Spinal cord (tissue), 10 donors: ENCODE results near the gene KRT7. TPM values are rescaled to one million over a fixed set of nuclear protein-coding genes. Genes with fewer than 3 reads are reported as not detected.

Source experiments
- DNase-seq, 6 donors: peaks; one replicate each; pipeline versions ENCODE4 v3.0.0 to v3.0.0-alpha.2; 2013 to 2015; ENCODE audit warnings: low spot score in 6 of 6, low read depth in 4 of 6
- H3K27ac ChIP-seq: one replicate; pipeline ENCODE4 v1.5.1; 2013; ENCODE audit warnings: low read depth, low read length, control low read depth
- H3K27me3 ChIP-seq: one replicate; pipeline ENCODE4 v1.6.1; 2013; ENCODE audit warnings: low read length; ENCODE audit not compliant: control insufficient read depth, insufficient read depth
- H3K36me3 ChIP-seq: one replicate; pipeline ENCODE4 v1.6.1; 2013; ENCODE audit warnings: low read length; ENCODE audit not compliant: control insufficient read depth, insufficient read depth
- H3K4me1 ChIP-seq: one replicate; pipeline ENCODE4 v1.6.1; 2013; ENCODE audit warnings: low read length; ENCODE audit not compliant: control insufficient read depth, insufficient read depth
- H3K4me3 ChIP-seq: one replicate; pipeline ENCODE4 v1.5.1; 2013; ENCODE audit warnings: low read depth, low read length, control low read depth
- H3K9me3 ChIP-seq: one replicate; pipeline ENCODE4 v1.6.1; 2013; ENCODE audit warnings: low read length; ENCODE audit not compliant: control insufficient read depth, insufficient read depth
- WGBS: methylation state at CpG from one replicate; pipeline ENCODE4 v1.1.5; 2013; ENCODE audit warnings: missing lambda C conversion rate; ENCODE audit not compliant: insufficient coverage; 5-methylcytosine and 5-hydroxymethylcytosine counted together
- polyA plus RNA-seq, 2 donors: library from polyadenylated mRNA; unstranded; fragments of 120-200 nt; gene quantifications; one replicate each; pipeline ENCODE4 v1.2.1, GENCODE V29; 2013; ENCODE audit not compliant: insufficient read length in 2 of 2
- total RNA-seq, 2 donors: library from RNA; depleted of rRNA in 1 of 2; stranded (reverse); fragments of 120-200 nt in 1 of 2; fragments of >200 nt in 1 of 2; gene quantifications; one replicate each; pipeline versions ENCODE4 v1.2.3 to v1.2.4, GENCODE V29; 2013 to 2014
- donor health status: healthy.

The KRT7 gene
- total and polyA plus RNA-seq, 4 donors, result 0.33 to 1.2 (median 0.63) TPM; not detected in 1

GRCh38 chr12:52262286-52262685 lies 29.2 kb downstream of the KRT7 start:
- 100% methylated on average over 1 of the region's 3 CpGs for WGBS

GRCh38 chr12:52263761-52264434 lies 30.9 kb downstream of the KRT7 start:
- Histone ChIP-seq H3K27ac (no peak overlapping the region), H3K36me3 (no peaks in the 10 kb centered on the region), H3K27me3 (peaks cover 12% of the 10 kb centered on the region), H3K4me1 (peaks cover 3% of the 10 kb centered on the region), H3K4me3 (no peak overlapping the region), H3K9me3 (no peaks in the 10 kb centered on the region)
- DNase-seq, result no peak
- WGBS, result 92% methylated on average over 6 of the region's 7 CpGs

More at GRCh38 chr12:52262286-52262685, 29.2 kb downstream of the KRT7 start:
- Histone ChIP-seq H3K4me1 (peaks cover 6% of the 10 kb centered on the region), H3K27me3 (peaks cover 26% of the 10 kb centered on the region), H3K9me3 (no peaks in the 10 kb centered on the region), H3K4me3 (no peak overlapping the region), H3K27ac (no peak overlapping the region), H3K36me3 (no peaks in the 10 kb centered on the region)
- DNase-seq, result no peak

- DNase-seq, result no peak
- no peak overlapping the region for H3K4me3 ChIP-seq
- peaks cover 3% of the 10 kb centered on the region for H3K4me1 ChIP-seq
- WGBS, result 60% methylated on average over 2 of the region's 2 CpGs
- H3K27ac ChIP-seq, result no peak overlapping the region
- H3K36me3 ChIP-seq, result no peaks in the 10 kb centered on the region
- peaks cover 6% of the 10 kb centered on the region for H3K27me3 ChIP-seq
- H3K9me3 ChIP-seq, result no peaks in the 10 kb centered on the region
Measured at GRCh38 chr12:52264435-52264825, 31.4 kb downstream of the KRT7 start.

- Histone ChIP-seq H3K9me3 (no peaks in the 10 kb centered on the region), H3K4me1 (peaks cover 3% of the 10 kb centered on the region), H3K36me3 (no peaks in the 10 kb centered on the region), H3K4me3 (no peak overlapping the region), H3K27ac (no peak overlapping the region), H3K27me3 (peaks cover 1% of the 10 kb centered on the region)
- DNase-seq, result no peak
- 88% methylated on average over 2 of the region's 2 CpGs for WGBS
Measured at GRCh38 chr12:52266514-52266913, 33.5 kb downstream of the KRT7 start.

GRCh38 chr12:52267266-52267665 lies 34.2 kb downstream of the KRT7 start:
- H3K4me1 ChIP-seq, result peaks cover 3% of the 10 kb centered on the region
- DNase-seq, result no peak
- no peaks in the 10 kb centered on the region for H3K27me3 ChIP-seq
- no peaks in the 10 kb centered on the region for H3K9me3 ChIP-seq
- WGBS, result 100% methylated on average over 3 of the region's 3 CpGs
- H3K4me3 ChIP-seq, result no peak overlapping the region
- H3K36me3 ChIP-seq, result no peaks in the 10 kb centered on the region
- H3K27ac ChIP-seq, result no peak overlapping the region

- WGBS, result 92% methylated on average over 1 of the region's 3 CpGs
Measured at GRCh38 chr12:52267699-52268098, 34.7 kb downstream of the KRT7 start.

GRCh38 chr12:52268212-52268611 lies 35.2 kb downstream of the KRT7 start:
- no peaks in the 10 kb centered on the region for H3K27me3 ChIP-seq
- no peak overlapping the region for H3K27ac ChIP-seq
- H3K4me3 ChIP-seq, result no peak overlapping the region
- no peaks in the 10 kb centered on the region for H3K36me3 ChIP-seq
- no peak for DNase-seq
- 57% methylated on average over 1 of the region's 2 CpGs for WGBS
- H3K4me1 ChIP-seq, result peaks cover 3% of the 10 kb centered on the region
- no peaks in the 10 kb centered on the region for H3K9me3 ChIP-seq

More at GRCh38 chr12:52267699-52268098, 34.7 kb downstream of the KRT7 start:
- Histone ChIP-seq H3K27ac (no peak overlapping the region), H3K27me3 (no peaks in the 10 kb centered on the region), H3K9me3 (no peaks in the 10 kb centered on the region), H3K4me1 (peaks cover 3% of the 10 kb centered on the region), H3K36me3 (no peaks in the 10 kb centered on the region), H3K4me3 (no peak overlapping the region)
- no peak for DNase-seq

GRCh38 chr12:52270541-52271070 lies 37.6 kb downstream of the KRT7 start:
- WGBS, result 88% methylated on average over 5 of the region's 6 CpGs
- DNase-seq, result no peak
- H3K4me3 ChIP-seq, result no peak overlapping the region

GRCh38 chr12:52271158-52271557 lies 38.1 kb downstream of the KRT7 start:
- DNase-seq, result no peak
- Histone ChIP-seq H3K27me3 (no peaks in the 10 kb centered on the region), H3K36me3 (no peaks in the 10 kb centered on the region), H3K4me3 (no peak overlapping the region), H3K9me3 (no peaks in the 10 kb centered on the region), H3K4me1 (peaks cover 3% of the 10 kb centered on the region), H3K27ac (no peak overlapping the region)
- WGBS, result no CpG with 5 or more reads among the region's 1 CpG

More at GRCh38 chr12:52270541-52271070, 37.6 kb downstream of the KRT7 start:
- Histone ChIP-seq H3K9me3 (no peaks in the 10 kb centered on the region), H3K36me3 (no peaks in the 10 kb centered on the region), H3K4me1 (peaks cover 3% of the 10 kb centered on the region), H3K27ac (no peak overlapping the region), H3K27me3 (no peaks in the 10 kb centered on the region)

GRCh38 chr12:52274521-52275120 lies 41.6 kb downstream of the KRT7 start, which contains the start of gene KRT86:
Gene KRT86, plus strand, starts transcription at chr12:52274645. Its CDS starts 27,272 bp downstream, at chr12:52301917.
- Histone ChIP-seq H3K27ac (no peak within 1 kb of the TSS), H3K4me1 (no peaks in the 10 kb centered on the region), H3K9me3 (no peaks in the 10 kb centered on the region), H3K36me3 (no peaks in the 10 kb centered on the region), H3K4me3 (no peak within 1 kb of the TSS), H3K27me3 (no peaks in the 10 kb centered on the region)
- 45% methylated on average over 3 of the region's 3 CpGs for WGBS
- no peak for DNase-seq
